HCT116 (cell line): ENCODE measurements around the gene NEK9. TPM values are rescaled to one million over a fixed set of nuclear protein-coding genes. Genes with fewer than 3 reads are reported as not detected.

Source experiments
- ATAC-seq: fragments of 200-7000 bp; cut with Tn5 transposase; 2 replicates; pipeline ENCODE4 v1.9.1; 2020; ENCODE audit warnings: mild to moderate bottlenecking, moderate library complexity
- BruUV-seq: library from RNA; stranded (reverse); fragments of 400-500 nt; replicated peaks from 2 replicates; lab custom pipeline; 2021; lab: Mats Ljungman, UMichigan
- CTCF ChIA-PET: fragments of 300-600 bp; sonication (Branson Sonifier 250); formaldehyde crosslinking; loops from one replicate; lab custom pipeline; 2021; ENCODE audit warnings: antibody characterized with exemption; lab: Charles Lee
- POLR2A ChIA-PET: fragments of 300-600, 350-600 bp; sonication (Branson Sonifier 250); formaldehyde crosslinking; loops from one replicate; lab custom pipeline; 2021; ENCODE audit warnings: antibody characterized with exemption; lab: Charles Lee
- RAD21 ChIA-PET, 2 experiments: fragments of 300-600 bp; sonication (Branson Sonifier 250); formaldehyde crosslinking; loops; one replicate each; lab custom pipeline; 2023; ENCODE audit warnings: low total read pairs in 2 of 2; ENCODE audit not compliant: uncharacterized antibody in 2 of 2, unreplicated experiment in 2 of 2, low non-redundant PET in 1 of 2; lab: Charles Lee
- DNase-seq: peaks from one replicate; pipeline ENCODE4 v3.0.0-alpha.2; 2010; ENCODE audit warnings: low read depth, low spot score
- H2AFZ ChIP-seq: fragments of 200-600 bp; shearing (Covaris generic), sonication (generic); 2 replicates; pipeline ENCODE4 v1.6.1; 2017; ENCODE audit warnings: low read depth, mixed run types, mixed read lengths, antibody characterized with exemption, low read length; ENCODE audit not compliant: poor library complexity, severe bottlenecking
- H3K27ac ChIP-seq: 2 replicates; pipeline ENCODE4 v1.5.1; 2012; ENCODE audit warnings: low read depth, low read length
- H3K27me3 ChIP-seq: fragments of 200-600 bp; sonication (generic); 2 replicates; pipeline ENCODE4 v1.6.1; 2016; ENCODE audit warnings: mixed run types, low read length, mixed read lengths; ENCODE audit not compliant: insufficient read depth
- H3K36me3 ChIP-seq, 2 experiments: fragments of 200-500 bp in 1 of 2; fragments of 200-600 bp in 1 of 2; sonication (Bioruptor generic) in 1 of 2; sonication (generic) in 1 of 2; 2 replicates each; pipeline versions ENCODE4 v1.5.1 to v1.6.1; 2014 to 2016; ENCODE audit warnings: low read length in 2 of 2, inconsistent platforms in 1 of 2, mixed read lengths in 1 of 2, mixed run types in 1 of 2; ENCODE audit not compliant: insufficient read depth in 2 of 2, control insufficient read depth in 1 of 2
- H3K4me1 ChIP-seq, 2 experiments: fragments of 200-600 bp in 1 of 2; sonication (generic) in 1 of 2; 2 replicates each; pipeline versions ENCODE4 v1.5.1 to v1.6.1; 2012 to 2017; ENCODE audit warnings: low read length in 2 of 2, inconsistent platforms in 1 of 2, mild to moderate bottlenecking in 1 of 2, mixed read lengths in 1 of 2, mixed run types in 1 of 2, moderate library complexity in 1 of 2; ENCODE audit not compliant: insufficient read depth in 2 of 2, control insufficient read depth in 1 of 2
- H3K4me2 ChIP-seq: fragments of 200-600 bp; sonication (generic); 2 replicates; pipeline ENCODE4 v1.6.1; 2017; ENCODE audit warnings: mixed run types, low read length, mixed read lengths
- H3K4me3 ChIP-seq, 2 experiments: fragments of 200-600 bp in 1 of 2; sonication (generic) in 1 of 2; replicated peaks in 1 of 2; 2 replicates each; pipeline ENCODE4 v1.5.1; 2011 to 2016; ENCODE audit warnings: low read length in 2 of 2, control low read depth in 1 of 2, low read depth in 1 of 2, mild to moderate bottlenecking in 1 of 2, mixed read lengths in 1 of 2, mixed run types in 1 of 2
- H3K79me2 ChIP-seq: fragments of 200-600 bp; sonication (generic); 2 replicates; pipeline ENCODE4 v1.6.1; 2017; ENCODE audit warnings: mild to moderate bottlenecking, mixed run types, low read length, moderate library complexity, mixed read lengths; ENCODE audit not compliant: insufficient read depth
- H3K9ac ChIP-seq: fragments of 200-600 bp; sonication (generic); 2 replicates; pipeline ENCODE4 v1.6.1; 2016; ENCODE audit warnings: low read length, mixed read lengths
- H3K9me2 ChIP-seq: fragments of 200-600 bp; sonication (generic), shearing (Covaris generic); 2 replicates; pipeline ENCODE4 v1.6.1; 2017; ENCODE audit warnings: mixed run types, mild to moderate bottlenecking, moderate library complexity; ENCODE audit not compliant: insufficient read depth
- H3K9me3 ChIP-seq, 2 experiments: fragments of 200-500 bp in 1 of 2; fragments of 200-600 bp in 1 of 2; sonication (Bioruptor generic) in 1 of 2; sonication (generic) in 1 of 2; 2 replicates each; pipeline ENCODE4 v1.6.1; 2014 to 2017; ENCODE audit warnings: low read length in 2 of 2, mixed read lengths in 2 of 2, inconsistent platforms in 1 of 2, low read depth in 1 of 2, mild to moderate bottlenecking in 1 of 2, mixed run types in 1 of 2, moderate library complexity in 1 of 2; ENCODE audit not compliant: control insufficient read depth in 1 of 2, insufficient read depth in 1 of 2
- H4K20me1 ChIP-seq: fragments of 200-600 bp; sonication (generic), shearing (Covaris generic); 2 replicates; pipeline ENCODE4 v1.6.1; 2017; ENCODE audit warnings: mixed run types, mild to moderate bottlenecking, moderate library complexity; ENCODE audit not compliant: insufficient read depth
- CBX3 ChIP-seq: IDR thresholded peaks from 2 replicates; pipeline ENCODE4 v1.6.1; 2012; ENCODE audit warnings: low read depth
- EGR1 ChIP-seq: IDR thresholded peaks from 2 replicates; pipeline ENCODE4 v1.6.1; 2012; ENCODE audit warnings: low read depth
- ELF1 ChIP-seq: IDR thresholded peaks from 2 replicates; pipeline ENCODE4 v1.6.1; 2012; ENCODE audit warnings: low read depth, borderline replicate concordance
- EZH2 ChIP-seq: fragments of 200-600 bp; sonication (generic); IDR thresholded peaks from 2 replicates; pipeline ENCODE4 v1.6.1; 2017; ENCODE audit warnings: antibody characterized with exemption, mixed run types
- FOSL1 ChIP-seq: IDR thresholded peaks from 2 replicates; pipeline ENCODE4 v1.6.1; 2012; ENCODE audit warnings: low read depth
- JUND ChIP-seq: IDR thresholded peaks from 2 replicates; pipeline ENCODE4 v1.6.1; 2012
- POLR2AphosphoS5 ChIP-seq: IDR thresholded peaks from 2 replicates; pipeline ENCODE4 v1.6.1; 2011; ENCODE audit warnings: mild to moderate bottlenecking, low read depth, low read length, moderate library complexity
- SIN3A ChIP-seq: IDR thresholded peaks from 2 replicates; pipeline ENCODE4 v1.6.1; 2012; ENCODE audit warnings: low read depth
- SP1 ChIP-seq: IDR thresholded peaks from 2 replicates; pipeline ENCODE4 v1.6.1; 2012; ENCODE audit warnings: low read depth
- SRF ChIP-seq: IDR thresholded peaks from 2 replicates; pipeline ENCODE4 v1.6.1; 2012; ENCODE audit warnings: low read depth
- TCF7L2 ChIP-seq: IDR thresholded peaks from 2 replicates; pipeline ENCODE4 v1.7.0; 2011; ENCODE audit warnings: borderline replicate concordance, inconsistent platforms; ENCODE audit not compliant: insufficient read depth, insufficient read length; ENCODE audit errors: extremely low read depth
- ZFX ChIP-seq: fragments of 450-650 bp; IDR thresholded peaks from 2 replicates; pipeline ENCODE4 v1.6.1; 2017
- ZNF274 ChIP-seq: fragments of 200-500 bp; sonication (Bioruptor generic); IDR thresholded peaks from 2 replicates; pipeline ENCODE4 v1.6.1; 2014; ENCODE audit warnings: mild to moderate bottlenecking, low read depth, low read length, inconsistent platforms
- intact Hi-C: fragments of 100-400 bp; cut with micrococcal nuclease; formaldehyde crosslinking; loops from 2 replicates; pipeline ENCODE4 v1.10.0; 2022
- total RNA-seq: library from RNA; stranded (reverse); gene quantifications from one replicate; pipeline ENCODE4 v1.2.1, GENCODE V29; 2021; ENCODE audit not compliant: unreplicated experiment
- TF ChIP-seq, protein P1 (sequence below): IDR thresholded peaks from 2 replicates; pipeline ENCODE4 v1.6.1; 2011; ENCODE audit warnings: mild to moderate bottlenecking, low read length, moderate library complexity; ENCODE audit not compliant: insufficient replicate concordance; ENCODE audit errors: extremely low read depth
- TF ChIP-seq, protein P2 (sequence below), 3 experiments: fragments of 200-600 bp in 1 of 3; sonication (generic) in 1 of 3; IDR thresholded peaks in 2 of 3; conservative IDR thresholded peaks in 1 of 3; 2 replicates each; pipeline ENCODE4 v1.5.1; 2012 to 2017; ENCODE audit warnings: low read depth in 2 of 3, low read length in 2 of 3, antibody characterized with exemption in 1 of 3, borderline replicate concordance in 1 of 3, control low read depth in 1 of 3, mild to moderate bottlenecking in 1 of 3, mixed read lengths in 1 of 3, mixed run types in 1 of 3, moderate library complexity in 1 of 3; ENCODE audit not compliant: insufficient read depth in 1 of 3
- TF ChIP-seq, protein P3 (sequence below): IDR thresholded peaks from 2 replicates; pipeline ENCODE4 v1.6.1; 2012

Gene NEK9
- total RNA-seq, 1 experiment from 2014 or later: 64.4 TPM

DNA sequence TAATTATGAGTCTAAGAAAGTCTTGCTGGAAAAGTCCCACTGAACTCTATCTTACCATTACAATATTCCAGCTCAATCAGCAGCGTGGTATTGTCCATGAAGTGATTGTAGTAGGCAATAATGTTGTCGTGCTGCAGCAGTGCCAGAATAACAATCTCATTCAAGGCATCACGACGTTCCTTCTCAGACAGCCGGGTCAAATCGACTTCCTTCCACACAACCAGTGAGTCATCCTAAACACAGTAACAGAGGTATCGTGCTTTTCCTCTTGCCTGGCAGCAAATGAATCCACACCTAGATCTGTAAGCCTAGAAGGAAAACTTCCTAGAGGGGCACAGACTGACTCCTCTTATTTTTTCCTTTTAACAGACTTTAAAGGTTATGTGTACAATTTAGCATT, 2.9 kb downstream of the NEK9 start:
- peak; percentile 46 for DNase-seq
- peak overlapping the region; percentile 93 for H3K4me2 ChIP-seq
- intact Hi-C loops: no loop called here

More for the DNA sequence above, 2.9 kb downstream of the NEK9 start:
- Histone ChIP-seq H3K9ac (peak overlapping the region; percentile 22), H4K20me1 (no peaks in the 10 kb centered on the region), H3K27ac (peak overlapping the region; percentile 42; the same call in 1 of the 2 replicates), H3K4me1 (peaks cover 33 to 41% of the 10 kb centered on the region in 2 experiments), H3K36me3 (peaks cover under 1 to 9% of the 10 kb centered on the region in 2 experiments; a peak in 3 of 4 replicates), H3K27me3 (no peaks in the 10 kb centered on the region), H3K9me2 (no peaks in the 10 kb centered on the region), H2AFZ (no peak overlapping the region), H3K79me2 (peaks cover 34% of the 10 kb centered on the region), H3K4me3 (peak overlapping the region in 1 of 2 experiments; percentile 25; a peak in 1 of 4 replicates), H3K9me3 (no peaks in the 10 kb centered on the region)
- CTCF ChIA-PET: interaction anchor here (0.8 to 1.3 kb wide), 2 partner anchors 172 to 179 kb away, joined by 3 to 6 read pairs; no protein-coding TSS in a partner anchor
- RAD21 ChIA-PET: interaction anchor here in 1 of 2 experiments (0.6 kb wide), 1 partner anchor 630 kb away, joined by 5 read pairs; the partner anchor contains the start of gene ISCA2
- TF ChIP-seq EGR1 (no peak), ELF1 (no peak), TCF7L2 (no peak), SIN3A (0 out of 2 replicates have a peak, but pooled peaks have one; percentile 40), FOSL1 (0 out of 2 replicates have a peak, but pooled peaks have one; percentile 34), EZH2 (no peak), ZNF274 (no peak), CBX3 (no peak), ZFX (no peak), SRF (no peak), JUND (peak; percentile 58), POLR2AphosphoS5 (peak; percentile 38; the same call in 1 of the 2 replicates), SP1 (peak; percentile 32; the same call in 1 of the 2 replicates)
- TF ChIP-seq, protein P1, sequence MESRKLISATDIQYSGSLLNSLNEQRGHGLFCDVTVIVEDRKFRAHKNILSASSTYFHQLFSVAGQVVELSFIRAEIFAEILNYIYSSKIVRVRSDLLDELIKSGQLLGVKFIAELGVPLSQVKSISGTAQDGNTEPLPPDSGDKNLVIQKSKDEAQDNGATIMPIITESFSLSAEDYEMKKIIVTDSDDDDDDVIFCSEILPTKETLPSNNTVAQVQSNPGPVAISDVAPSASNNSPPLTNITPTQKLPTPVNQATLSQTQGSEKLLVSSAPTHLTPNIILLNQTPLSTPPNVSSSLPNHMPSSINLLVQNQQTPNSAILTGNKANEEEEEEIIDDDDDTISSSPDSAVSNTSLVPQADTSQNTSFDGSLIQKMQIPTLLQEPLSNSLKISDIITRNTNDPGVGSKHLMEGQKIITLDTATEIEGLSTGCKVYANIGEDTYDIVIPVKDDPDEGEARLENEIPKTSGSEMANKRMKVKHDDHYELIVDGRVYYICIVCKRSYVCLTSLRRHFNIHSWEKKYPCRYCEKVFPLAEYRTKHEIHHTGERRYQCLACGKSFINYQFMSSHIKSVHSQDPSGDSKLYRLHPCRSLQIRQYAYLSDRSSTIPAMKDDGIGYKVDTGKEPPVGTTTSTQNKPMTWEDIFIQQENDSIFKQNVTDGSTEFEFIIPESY: no peak
- TF ChIP-seq, protein P2, sequence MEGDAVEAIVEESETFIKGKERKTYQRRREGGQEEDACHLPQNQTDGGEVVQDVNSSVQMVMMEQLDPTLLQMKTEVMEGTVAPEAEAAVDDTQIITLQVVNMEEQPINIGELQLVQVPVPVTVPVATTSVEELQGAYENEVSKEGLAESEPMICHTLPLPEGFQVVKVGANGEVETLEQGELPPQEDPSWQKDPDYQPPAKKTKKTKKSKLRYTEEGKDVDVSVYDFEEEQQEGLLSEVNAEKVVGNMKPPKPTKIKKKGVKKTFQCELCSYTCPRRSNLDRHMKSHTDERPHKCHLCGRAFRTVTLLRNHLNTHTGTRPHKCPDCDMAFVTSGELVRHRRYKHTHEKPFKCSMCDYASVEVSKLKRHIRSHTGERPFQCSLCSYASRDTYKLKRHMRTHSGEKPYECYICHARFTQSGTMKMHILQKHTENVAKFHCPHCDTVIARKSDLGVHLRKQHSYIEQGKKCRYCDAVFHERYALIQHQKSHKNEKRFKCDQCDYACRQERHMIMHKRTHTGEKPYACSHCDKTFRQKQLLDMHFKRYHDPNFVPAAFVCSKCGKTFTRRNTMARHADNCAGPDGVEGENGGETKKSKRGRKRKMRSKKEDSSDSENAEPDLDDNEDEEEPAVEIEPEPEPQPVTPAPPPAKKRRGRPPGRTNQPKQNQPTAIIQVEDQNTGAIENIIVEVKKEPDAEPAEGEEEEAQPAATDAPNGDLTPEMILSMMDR (IDR thresholded peaks at IDR 0.05 in 2 of 3, conservative IDR thresholded peaks at IDR 0.05 in 1 of 3; ENCODE audit: borderline replicate concordance in 1 of 3, insufficient read depth in 1 of 3, low read depth in 2 of 3, low read length in 2 of 3): no peak
- TF ChIP-seq, protein P3, sequence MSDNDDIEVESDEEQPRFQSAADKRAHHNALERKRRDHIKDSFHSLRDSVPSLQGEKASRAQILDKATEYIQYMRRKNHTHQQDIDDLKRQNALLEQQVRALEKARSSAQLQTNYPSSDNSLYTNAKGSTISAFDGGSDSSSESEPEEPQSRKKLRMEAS: peak; percentile 38; the same call in 1 of the 2 replicates
- POLR2A ChIA-PET: no interaction called here
- BruUV-seq: no TSS peak
- ATAC-seq: peak; percentile 23; the same call in 1 of the 2 replicates
